ENCODE measurements around the gene FRAT1.
"Not testable (repeated sequence)": the region's sequence is repeated elsewhere in the genome, so short reads cannot be mapped to it uniquely, and the experiment has no call there.

- TF ChIP-seq POLR2A (IDR thresholded peaks at IDR 0.05; ENCODE audit: borderline replicate concordance, extremely low read depth, insufficient read depth, insufficient read length); CTCF (IDR thresholded peaks at IDR 0.05 in 2 of 3, conservative IDR thresholded peaks at IDR 0.05 in 1 of 3; ENCODE audit: borderline replicate concordance in 1 of 3, insufficient read depth in 1 of 3, low read depth in 2 of 3, low read length in 2 of 3); POLR2AphosphoS5 (IDR thresholded peaks at IDR 0.05; ENCODE audit: low read depth, low read length); RAD21 (IDR thresholded peaks at IDR 0.05; ENCODE audit: low read depth); ZBTB33 (IDR thresholded peaks at IDR 0.05; ENCODE audit: extremely low read depth, insufficient replicate concordance, low read length); JUND (IDR thresholded peaks at IDR 0.05); EZH2 (IDR thresholded peaks at IDR 0.05); REST (IDR thresholded peaks at IDR 0.05; ENCODE audit: low read depth); CEBPB (IDR thresholded peaks at IDR 0.05; ENCODE audit: low read depth); TCF7L2 (IDR thresholded peaks at IDR 0.05; ENCODE audit: borderline replicate concordance, extremely low read depth, insufficient read depth, insufficient read length); SRF (IDR thresholded peaks at IDR 0.05; ENCODE audit: low read depth); EGR1 (IDR thresholded peaks at IDR 0.05; ENCODE audit: low read depth): not testable (repeated sequence)
Observed at GRCh38 chr10:97343664-97344063, 24.6 kb downstream of the FRAT1 start.

Data from HCT116 (cell line).